Measurements from ENCODE around the gene KRTAP19-5. TPM values are rescaled to one million over a fixed set of nuclear protein-coding genes. Genes with fewer than 3 reads are reported as not detected.

Gene KRTAP19-5
- total RNA-seq, 4 donors from 2014 or later: 12.7 to 57.9 TPM; not detected in 2

- 54 to 65% methylated on average over 6 of the region's 6 CpGs for WGBS, 2 donors
- DNase-seq (ENCODE audit: low spot score in 2 of 2): no peak
- intact Hi-C loops (cut with DNase I; ENCODE audit: low total_unique reads): no loop called here
- TF ChIP-seq, protein P1, sequence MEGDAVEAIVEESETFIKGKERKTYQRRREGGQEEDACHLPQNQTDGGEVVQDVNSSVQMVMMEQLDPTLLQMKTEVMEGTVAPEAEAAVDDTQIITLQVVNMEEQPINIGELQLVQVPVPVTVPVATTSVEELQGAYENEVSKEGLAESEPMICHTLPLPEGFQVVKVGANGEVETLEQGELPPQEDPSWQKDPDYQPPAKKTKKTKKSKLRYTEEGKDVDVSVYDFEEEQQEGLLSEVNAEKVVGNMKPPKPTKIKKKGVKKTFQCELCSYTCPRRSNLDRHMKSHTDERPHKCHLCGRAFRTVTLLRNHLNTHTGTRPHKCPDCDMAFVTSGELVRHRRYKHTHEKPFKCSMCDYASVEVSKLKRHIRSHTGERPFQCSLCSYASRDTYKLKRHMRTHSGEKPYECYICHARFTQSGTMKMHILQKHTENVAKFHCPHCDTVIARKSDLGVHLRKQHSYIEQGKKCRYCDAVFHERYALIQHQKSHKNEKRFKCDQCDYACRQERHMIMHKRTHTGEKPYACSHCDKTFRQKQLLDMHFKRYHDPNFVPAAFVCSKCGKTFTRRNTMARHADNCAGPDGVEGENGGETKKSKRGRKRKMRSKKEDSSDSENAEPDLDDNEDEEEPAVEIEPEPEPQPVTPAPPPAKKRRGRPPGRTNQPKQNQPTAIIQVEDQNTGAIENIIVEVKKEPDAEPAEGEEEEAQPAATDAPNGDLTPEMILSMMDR (IDR thresholded peaks at IDR 0.05): no peak
- no peak for TF ChIP-seq POLR2A (IDR thresholded peaks at IDR 0.05)
- no peak overlapping the region for H3K4me3 ChIP-seq (ENCODE audit: low read depth, poor library complexity, severe bottlenecking)
Observed at GRCh38 chr21:30468900-30469714, 32.8 kb downstream of the KRTAP19-5 start.

DNA sequence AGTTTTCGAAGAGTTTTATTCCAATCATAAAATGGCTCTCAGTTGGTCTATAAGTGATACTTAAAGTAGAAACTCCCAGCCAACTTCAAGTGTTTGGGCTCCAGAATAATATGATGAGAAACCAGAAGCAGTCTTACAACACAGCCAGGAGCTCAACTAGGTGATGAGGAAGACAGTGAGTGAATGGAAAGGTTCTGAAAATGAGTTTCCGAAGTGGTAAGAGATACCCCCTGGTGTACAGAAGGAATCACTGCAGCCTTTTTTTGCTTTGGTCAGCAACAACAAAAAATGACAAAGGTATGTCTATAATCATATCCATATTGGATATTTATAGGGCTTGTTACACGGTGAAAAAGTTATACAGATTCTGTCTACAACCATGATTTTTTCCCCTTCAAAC is 38.2 kb downstream of the KRTAP19-5 start:
- TF ChIP-seq, protein P1 (IDR thresholded peaks at IDR 0.05): no peak
- no peak for TF ChIP-seq POLR2A (IDR thresholded peaks at IDR 0.05)
- H3K4me3 ChIP-seq (ENCODE audit: low read depth, poor library complexity, severe bottlenecking): no peak overlapping the region
- no peak for DNase-seq (ENCODE audit: low spot score in 2 of 2)
- WGBS, 2 donors: 42 to 65% methylated on average over 3 of the region's 3 CpGs
- intact Hi-C loops (cut with DNase I; ENCODE audit: low total_unique reads): no loop called here

Other genes starting within 250 kb of the KRTAP19-5 start
- 10 to 100 TPM in 1 of 4 donors, under 1 TPM in 1, not detected in 2; 0.17 to 10.0 TPM for gene KRTAP24-1, start 219.2 kb downstream of the KRTAP19-5 start, total RNA-seq
- not detected for gene KRTAP25-1, start 212.6 kb downstream of the KRTAP19-5 start, total RNA-seq
- gene KRTAP26-1, start 181.8 kb downstream of the KRTAP19-5 start, total RNA-seq: 1 to 10 TPM in 1 of 4 donors, not detected in 3; 7.8 TPM
- not detected for gene KRTAP27-1, start 164.4 kb downstream of the KRTAP19-5 start, total RNA-seq
- gene KRTAP23-1, start 153.5 kb downstream of the KRTAP19-5 start, total RNA-seq: not detected
- gene KRTAP13-2, start 129.9 kb downstream of the KRTAP19-5 start, total RNA-seq: 1 to 10 TPM in 1 of 4 donors, not detected in 3; 3.2 TPM
- gene KRTAP13-1, start 106.1 kb downstream of the KRTAP19-5 start, total RNA-seq: 1 to 10 TPM in 1 of 4 donors, under 1 TPM in 1, not detected in 2; 0.89 to 3.3 TPM
- not detected for gene KRTAP13-3, start 76.2 kb downstream of the KRTAP19-5 start, total RNA-seq
- not detected for gene KRTAP13-4, start 71.9 kb downstream of the KRTAP19-5 start, total RNA-seq
- not detected for gene KRTAP15-1, start 61.9 kb downstream of the KRTAP19-5 start, total RNA-seq
- 10 to 100 TPM in 1 of 4 donors, under 1 TPM in 1, not detected in 2; 0.59 to 18.3 TPM for gene KRTAP19-1, start 21.8 kb downstream of the KRTAP19-5 start, total RNA-seq
- gene KRTAP19-2, start 14.7 kb downstream of the KRTAP19-5 start, total RNA-seq: 1 to 10 TPM in 1 of 4 donors, not detected in 3; 1.8 TPM
- gene KRTAP19-3, start 10.1 kb downstream of the KRTAP19-5 start, total RNA-seq: 10 to 100 TPM in 1 of 4 donors, under 1 TPM in 1, not detected in 2; 0.97 to 17.1 TPM
- not detected for gene KRTAP19-4, start 5.0 kb downstream of the KRTAP19-5 start, total RNA-seq
- not detected for gene KRTAP19-6, start 39.7 kb upstream of the KRTAP19-5 start, total RNA-seq
- gene KRTAP19-7, start 59.2 kb upstream of the KRTAP19-5 start, total RNA-seq: 1 to 10 TPM in 1 of 4 donors, not detected in 3; 1.5 TPM
- not detected for gene KRTAP22-2, start 88.3 kb upstream of the KRTAP19-5 start, total RNA-seq
- gene KRTAP6-3, start 90.3 kb upstream of the KRTAP19-5 start, total RNA-seq: not detected
- not detected for gene KRTAP6-2, start 96.8 kb upstream of the KRTAP19-5 start, total RNA-seq
- not detected for gene KRTAP22-1, start 98.9 kb upstream of the KRTAP19-5 start, total RNA-seq
- 10 to 100 TPM in 1 of 4 donors, not detected in 3; 14.9 TPM for gene KRTAP6-1, start 111.8 kb upstream of the KRTAP19-5 start, total RNA-seq
- not detected for gene KRTAP20-1, start 114.3 kb upstream of the KRTAP19-5 start, total RNA-seq
- gene KRTAP20-4, start 118.5 kb upstream of the KRTAP19-5 start, total RNA-seq: not detected
- 10 to 100 TPM in 1 of 4 donors, 1 to 10 TPM in 1, not detected in 2; 3.2 to 12.9 TPM for gene KRTAP20-2, start 133.1 kb upstream of the KRTAP19-5 start, total RNA-seq
- not detected for gene KRTAP20-3, start 140.7 kb upstream of the KRTAP19-5 start, total RNA-seq
- gene KRTAP21-3, start 216.6 kb upstream of the KRTAP19-5 start, total RNA-seq: not detected
- 1 to 10 TPM in 1 of 4 donors, not detected in 3; 1.7 TPM for gene KRTAP21-2, start 245.1 kb upstream of the KRTAP19-5 start, total RNA-seq

Data from lower leg skin (tissue), 4 donors.